ENCODE measurements around the gene TPD52L1. TPM values are rescaled to one million over a fixed set of nuclear protein-coding genes. Genes with fewer than 3 reads are reported as not detected.

The TPD52L1 gene
- total and polyA plus RNA-seq, 2 of the 4 experiments (the other 2 are of a cell fraction) = 10.2 to 13.5 TPM

- no peak overlapping the region for H3K4ac ChIP-seq (ENCODE audit: low read depth, low read length)
- no peak for DNase-seq
- no peak for TF ChIP-seq BHLHE40 (IDR thresholded peaks at IDR 0.05; ENCODE audit: low read depth, low read length)
- TF ChIP-seq MAFK (IDR thresholded peaks at IDR 0.05; ENCODE audit: low read depth, low read length) = no peak
- no peak for TF ChIP-seq RAD21 (IDR thresholded peaks at IDR 0.05; ENCODE audit: low read length)
- TF ChIP-seq RFX5 (IDR thresholded peaks at IDR 0.05; ENCODE audit: low read depth, low read length) = no peak
- TF ChIP-seq SMC3 (IDR thresholded peaks at IDR 0.05; ENCODE audit: low read depth, low read length) = no peak
- no peak for TF ChIP-seq NFE2L2 (IDR thresholded peaks at IDR 0.05; ENCODE audit: low read depth, low read length)
- no peak for TF ChIP-seq MXI1 (IDR thresholded peaks at IDR 0.05; ENCODE audit: borderline replicate concordance, low read depth, low read length)
- no peak for TF ChIP-seq POLR2A (IDR thresholded peaks at IDR 0.05; ENCODE audit: low read depth, low read length)
- no peak for TF ChIP-seq CTCF (conservative IDR thresholded peaks at IDR 0.05; ENCODE audit: low read depth, low read length)
- no peak for TF ChIP-seq FOS (IDR thresholded peaks at IDR 0.05; ENCODE audit: low read depth, low read length)
- no peak overlapping the region for H3K27ac ChIP-seq (ENCODE audit: insufficient read depth, low read length)
- no peak for ATAC-seq (ENCODE audit: low read depth)
- no peak overlapping the region for H2BK20ac ChIP-seq (ENCODE audit: low read depth, low read length)
- H2BK5ac ChIP-seq (ENCODE audit: low read depth, low read length, poor library complexity, severe bottlenecking) = no peak overlapping the region
- intact Hi-C loops (cut with micrococcal nuclease) = no loop called here
- peaks cover 8% of the 10 kb centered on the region for H3K4me1 ChIP-seq (ENCODE audit: control insufficient read depth, insufficient read depth, low read length)
- H3K4me2 ChIP-seq (ENCODE audit: low read depth, low read length) = no peak overlapping the region
- BruUV-seq (replicated peaks) = no TSS peak
- POLR2A ChIA-PET (ENCODE audit: unreplicated experiment) = no interaction called here
- H2BK15ac ChIP-seq (ENCODE audit: low read depth, low read length) = no peak overlapping the region
- no peak overlapping the region for H3K18ac ChIP-seq (ENCODE audit: low read depth, low read length)
- no peaks in the 10 kb centered on the region for H3K79me1 ChIP-seq (ENCODE audit: low read depth in 1 of 2, low read length in 2 of 2)
- H3K27me3 ChIP-seq (ENCODE audit: control insufficient read depth, insufficient read depth, low read length) = no peaks in the 10 kb centered on the region
- dilution Hi-C loops (cut with HindIII; ENCODE audit: low sequenced_read_pairs, unreplicated experiment) = no loop called here
- H3K9ac ChIP-seq (ENCODE audit: low read depth, low read length) = no peak overlapping the region
- H3K56ac ChIP-seq (ENCODE audit: extremely low read depth, insufficient read depth, low read length) = no peak overlapping the region
- H3K4me3 ChIP-seq (ENCODE audit: insufficient read depth, low read depth, low read length) = no peak overlapping the region
- H2BK120ac ChIP-seq (ENCODE audit: low read depth, low read length) = no peak overlapping the region
- no peak overlapping the region for H3K23ac ChIP-seq (ENCODE audit: low read depth, low read length)
- WGBS, 2 experiments (ENCODE audit: extremely low coverage in 2 of 2, insufficient read length in 1 of 2) = no CpG with 5 or more reads among the region's 7 CpGs
- H2AK9ac ChIP-seq (replicated peaks; ENCODE audit: low read depth, low read length, poor library complexity) = no peak overlapping the region
- H3K9me3 ChIP-seq (ENCODE audit: control insufficient read depth, insufficient read depth, low read length) = no peaks in the 10 kb centered on the region; the same call in 1 of the 2 replicates
- H3K14ac ChIP-seq (replicated peaks; ENCODE audit: low read depth, low read length) = no peak overlapping the region
- H3K9me1 ChIP-seq (ENCODE audit: insufficient read depth, low read length) = 0 out of 2 replicates have a peak, but pooled peaks cover 2% of the 10 kb centered on the region
- H2AK5ac ChIP-seq (ENCODE audit: low read depth, low read length) = peak overlapping the region; percentile 5; the same call in 1 of the 2 replicates
- H4K91ac ChIP-seq (ENCODE audit: insufficient read depth, low read depth, low read length) = no peak overlapping the region
- no peaks in the 10 kb centered on the region for H3K36me3 ChIP-seq (ENCODE audit: control insufficient read depth, insufficient read depth, low read length)
- no peaks in the 10 kb centered on the region for H4K20me1 ChIP-seq (ENCODE audit: insufficient read depth, low read length)
- no peak overlapping the region for H2AFZ ChIP-seq (replicated peaks; ENCODE audit: low read length, poor library complexity)
- H4K5ac ChIP-seq (ENCODE audit: low read depth, low read length) = no peak overlapping the region
- CTCF ChIA-PET = interaction anchor here (0.6 to 1.2 kb wide), 3 partner anchors 10 to 771 kb away, joined by 3 read pairs; no protein-coding TSS in a partner anchor
- in situ Hi-C loops (cut with MboI; ENCODE audit: low sequenced_read_pairs) = no loop called here
- H4K8ac ChIP-seq (ENCODE audit: low read depth in 2 of 2, low read length in 2 of 2) = no peak overlapping the region
Observed at GRCh38 chr6:125248136-125248535, 94.6 kb downstream of the TPD52L1 start.

Measured in IMR-90 (cell line).